ENCODE measurements around the gene TMEM201. TPM values are rescaled to one million over a fixed set of nuclear protein-coding genes. Genes with fewer than 3 reads are reported as not detected.

Gene TMEM201
- total and polyA plus RNA-seq, 7 experiments from 2014 or later = 1.0 to 18.5 (median 9.7) TPM

- Histone ChIP-seq H3K36me3 (ENCODE audit: control insufficient read depth in 2 of 3, insufficient read depth in 3 of 3, low read length in 3 of 3) (peaks cover 0 to 35% (median 0%) of the 10 kb centered on the region in 3 experiments), H3K27ac (ENCODE audit: low read depth, low read length) (no peak overlapping the region), H3K4me3 (ENCODE audit: low read length) (no peak overlapping the region), H3K27me3 (ENCODE audit: control insufficient read depth in 2 of 2, insufficient read depth in 2 of 2, low read length in 2 of 2) (no peaks in the 10 kb centered on the region), H3K9me3 (ENCODE audit: control insufficient read depth in 2 of 3, low read length in 3 of 3) (no peaks in the 10 kb centered on the region), H3K4me1 (ENCODE audit: control insufficient read depth in 2 of 2, insufficient read depth in 2 of 2, low read length in 2 of 2) (peaks cover 0 to 17% of the 10 kb centered on the region in 2 donors)
- H3K4me3 Mint-ChIP-seq = no peak overlapping the region
- no peak for DNase-seq
- H3K9me3 Mint-ChIP-seq = no peaks in the 10 kb centered on the region
- H3K27me3 Mint-ChIP-seq = no peaks in the 10 kb centered on the region
- no peak overlapping the region for H3K27ac Mint-ChIP-seq
- H3K36me3 Mint-ChIP-seq = peaks cover 0 to 8% (median 0%) of the 10 kb centered on the region in 5 donors
- intact Hi-C loops (cut with micrococcal nuclease) = no loop called here
- H3K4me1 Mint-ChIP-seq = peaks cover 8 to 18% (median 13%) of the 10 kb centered on the region in 7 donors
- no peak for ATAC-seq
- POLR2A ChIA-PET = no interaction called here
- CTCF ChIA-PET = no interaction called here
These were observed 7.9 kb downstream of the TMEM201 start for GRCh38 chr1:9596415-9597123.

GRCh38 chr1:9597361-9598315 is 8.9 kb downstream of the TMEM201 start:
- Mint-ChIP-seq H3K4me3 (no peak overlapping the region), H3K4me1 (peaks cover 5 to 11% (median 10%) of the 10 kb centered on the region in 7 donors), H3K36me3 (peaks cover 0 to 8% (median 0%) of the 10 kb centered on the region in 5 donors), H3K27ac (no peak overlapping the region), H3K27me3 (no peaks in the 10 kb centered on the region), H3K9me3 (no peaks in the 10 kb centered on the region)
- DNase-seq (no peak), ATAC-seq (no peak)
- Histone ChIP-seq H3K36me3 (ENCODE audit: control insufficient read depth in 2 of 3, insufficient read depth in 3 of 3, low read length in 3 of 3) (peaks cover 0 to 45% (median 0%) of the 10 kb centered on the region in 3 experiments), H3K27ac (ENCODE audit: low read depth, low read length) (no peak overlapping the region), H3K9me3 (ENCODE audit: control insufficient read depth in 2 of 3, low read length in 3 of 3) (no peaks in the 10 kb centered on the region), H3K4me3 (ENCODE audit: low read length) (no peak overlapping the region), H3K27me3 (ENCODE audit: control insufficient read depth in 2 of 2, insufficient read depth in 2 of 2, low read length in 2 of 2) (no peaks in the 10 kb centered on the region), H3K4me1 (ENCODE audit: control insufficient read depth in 2 of 2, insufficient read depth in 2 of 2, low read length in 2 of 2) (peaks cover 0 to 15% of the 10 kb centered on the region in 2 donors)
- intact Hi-C loops (cut with micrococcal nuclease) = no loop called here
- POLR2A ChIA-PET = no interaction called here
- CTCF ChIA-PET = no interaction called here

DNA sequence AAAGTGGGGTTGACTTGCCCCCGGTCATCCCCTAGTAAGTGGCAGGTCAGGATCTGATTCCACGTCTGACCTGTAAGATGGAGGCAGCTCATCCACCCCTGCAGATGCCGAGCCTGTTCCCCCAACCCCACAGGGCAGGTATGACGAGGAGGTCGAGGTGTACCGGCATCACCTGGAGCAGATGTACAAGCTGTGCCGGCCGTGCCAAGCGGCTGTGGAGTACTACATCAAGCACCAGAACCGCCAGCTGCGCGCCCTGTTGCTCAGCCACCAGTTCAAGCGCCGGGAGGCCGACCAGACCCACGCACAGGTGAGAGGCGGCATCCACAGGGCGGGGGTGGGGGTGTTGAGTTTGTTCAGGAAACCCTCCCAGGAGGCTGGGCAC is 9.6 kb downstream of the TMEM201 start:
- H3K4me3 Mint-ChIP-seq = no peak overlapping the region
- no peak for DNase-seq
- H3K27ac Mint-ChIP-seq = no peak overlapping the region
- no peak for ATAC-seq
- H3K9me3 ChIP-seq (ENCODE audit: control insufficient read depth in 2 of 3, low read length in 3 of 3) = no peaks in the 10 kb centered on the region
- peaks cover 0 to 8% (median 0%) of the 10 kb centered on the region in 5 donors for H3K36me3 Mint-ChIP-seq
- intact Hi-C loops (cut with micrococcal nuclease) = no loop called here
- peaks cover 3 to 5% (median 4%) of the 10 kb centered on the region in 7 donors for H3K4me1 Mint-ChIP-seq
- peaks cover 0 to 51% (median 0%) of the 10 kb centered on the region in 3 experiments for H3K36me3 ChIP-seq (ENCODE audit: control insufficient read depth in 2 of 3, insufficient read depth in 3 of 3, low read length in 3 of 3)
- no peaks in the 10 kb centered on the region for H3K9me3 Mint-ChIP-seq
- H3K4me1 ChIP-seq (ENCODE audit: control insufficient read depth in 2 of 2, insufficient read depth in 2 of 2, low read length in 2 of 2) = peaks cover 0 to 8% of the 10 kb centered on the region in 2 donors
- H3K27ac ChIP-seq (ENCODE audit: low read depth, low read length) = no peak overlapping the region
- no peak overlapping the region for H3K4me3 ChIP-seq (ENCODE audit: low read length)
- ChIA-PET CTCF (no interaction called here), POLR2A (no interaction called here)
- H3K27me3 Mint-ChIP-seq = no peaks in the 10 kb centered on the region
- no peaks in the 10 kb centered on the region for H3K27me3 ChIP-seq (ENCODE audit: control insufficient read depth in 2 of 2, insufficient read depth in 2 of 2, low read length in 2 of 2)

GRCh38 chr1:9599741-9600140 is 11.0 kb downstream of the TMEM201 start:
- ATAC-seq (no peak), DNase-seq (no peak)
- no peaks in the 10 kb centered on the region for H3K9me3 ChIP-seq (ENCODE audit: control insufficient read depth in 2 of 3, low read length in 3 of 3)
- H3K27ac Mint-ChIP-seq = no peak overlapping the region
- no peak overlapping the region for H3K27ac ChIP-seq (ENCODE audit: low read depth, low read length)
- H3K4me1 Mint-ChIP-seq = no peaks in the 10 kb centered on the region
- ChIA-PET CTCF (no interaction called here), POLR2A (no interaction called here)
- H3K36me3 ChIP-seq (ENCODE audit: control insufficient read depth in 2 of 3, insufficient read depth in 3 of 3, low read length in 3 of 3) = peaks cover 0 to 63% (median 0%) of the 10 kb centered on the region in 3 experiments
- H3K27me3 Mint-ChIP-seq = no peaks in the 10 kb centered on the region
- intact Hi-C loops (cut with micrococcal nuclease) = no loop called here
- H3K4me3 ChIP-seq (ENCODE audit: low read length) = no peak overlapping the region
- no peaks in the 10 kb centered on the region for H3K27me3 ChIP-seq (ENCODE audit: control insufficient read depth in 2 of 2, insufficient read depth in 2 of 2, low read length in 2 of 2)
- H3K4me1 ChIP-seq (ENCODE audit: control insufficient read depth in 2 of 2, insufficient read depth in 2 of 2, low read length in 2 of 2) = no peaks in the 10 kb centered on the region
- no peaks in the 10 kb centered on the region for H3K9me3 Mint-ChIP-seq
- peaks cover 0 to 12% (median 0%) of the 10 kb centered on the region in 5 donors for H3K36me3 Mint-ChIP-seq
- no peak overlapping the region for H3K4me3 Mint-ChIP-seq

DNA sequence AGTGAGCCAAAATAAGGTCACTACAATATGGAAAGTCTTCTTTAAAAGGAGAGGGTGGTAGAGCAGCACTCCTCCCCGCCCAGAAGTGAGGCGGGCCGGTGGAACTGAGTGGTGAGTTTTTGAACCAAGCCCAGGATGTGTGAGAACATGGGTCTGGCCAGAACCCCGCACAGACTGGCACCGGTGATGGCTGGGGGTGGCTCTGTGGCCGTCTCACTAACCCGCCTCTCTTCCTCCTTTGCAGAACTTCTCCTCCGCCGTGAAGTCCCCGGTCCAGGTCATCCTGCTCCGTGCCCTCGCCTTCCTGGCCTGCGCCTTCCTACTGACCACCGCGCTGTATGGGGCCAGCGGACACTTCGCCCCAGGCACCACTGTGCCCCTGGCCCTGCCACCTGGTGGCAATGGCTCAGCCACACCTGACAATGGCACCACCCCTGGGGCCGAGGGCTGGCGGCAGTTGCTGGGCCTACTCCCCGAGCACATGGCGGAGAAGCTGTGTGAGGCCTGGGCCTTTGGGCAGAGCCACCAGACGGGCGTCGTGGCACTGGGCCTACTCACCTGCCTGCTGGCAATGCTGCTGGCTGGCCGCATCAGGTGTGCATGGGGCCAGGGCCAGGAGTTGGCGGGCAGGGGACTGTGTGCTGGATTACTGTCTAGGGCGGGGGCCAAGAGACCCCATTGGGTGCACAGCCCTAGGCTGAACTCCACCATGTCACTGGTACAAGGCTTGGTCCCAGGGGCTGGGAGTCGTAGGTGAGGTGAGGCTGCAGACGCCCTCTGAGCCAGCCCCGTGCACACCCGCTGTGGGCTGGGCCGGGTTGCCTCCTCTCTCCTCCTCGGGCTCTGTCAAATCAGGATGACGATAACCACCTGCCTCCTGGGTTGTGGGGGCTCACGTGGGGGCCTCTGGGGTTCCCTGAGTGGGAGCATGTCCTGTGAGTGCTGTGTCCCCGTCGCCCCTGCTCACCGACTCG is 12.4 kb downstream of the TMEM201 start:
- Mint-ChIP-seq H3K4me3 (no peak overlapping the region), H3K9me3 (no peaks in the 10 kb centered on the region), H3K27ac (no peak overlapping the region), H3K27me3 (no peaks in the 10 kb centered on the region), H3K4me1 (no peaks in the 10 kb centered on the region), H3K36me3 (peaks cover 0 to 17% (median 0%) of the 10 kb centered on the region in 5 donors)
- DNase-seq (no peak), ATAC-seq (no peak)
- H3K36me3 ChIP-seq (ENCODE audit: control insufficient read depth in 2 of 3, insufficient read depth in 3 of 3, low read length in 3 of 3) = peaks cover 0 to 63% (median 0%) of the 10 kb centered on the region in 3 experiments
- CTCF ChIA-PET = no interaction called here
- POLR2A ChIA-PET = no interaction called here
- H3K27ac ChIP-seq (ENCODE audit: low read depth, low read length) = no peak overlapping the region
- H3K4me1 ChIP-seq (ENCODE audit: control insufficient read depth in 2 of 2, insufficient read depth in 2 of 2, low read length in 2 of 2) = no peaks in the 10 kb centered on the region
- no peaks in the 10 kb centered on the region for H3K27me3 ChIP-seq (ENCODE audit: control insufficient read depth in 2 of 2, insufficient read depth in 2 of 2, low read length in 2 of 2)
- H3K4me3 ChIP-seq (ENCODE audit: low read length) = no peak overlapping the region
- no peaks in the 10 kb centered on the region for H3K9me3 ChIP-seq (ENCODE audit: control insufficient read depth in 2 of 3, low read length in 3 of 3)
- intact Hi-C loops (cut with micrococcal nuclease) = no loop called here

All from naive thymus-derived CD4-positive, alpha-beta T cell (primary cell).